ENCODE measurements around the gene COL7A1. TPM values are rescaled to one million over a fixed set of nuclear protein-coding genes. Genes with fewer than 3 reads are reported as not detected.

COL7A1 gene
- total RNA-seq, 1 experiment from 2014 or later: 22.9 TPM

DNA sequence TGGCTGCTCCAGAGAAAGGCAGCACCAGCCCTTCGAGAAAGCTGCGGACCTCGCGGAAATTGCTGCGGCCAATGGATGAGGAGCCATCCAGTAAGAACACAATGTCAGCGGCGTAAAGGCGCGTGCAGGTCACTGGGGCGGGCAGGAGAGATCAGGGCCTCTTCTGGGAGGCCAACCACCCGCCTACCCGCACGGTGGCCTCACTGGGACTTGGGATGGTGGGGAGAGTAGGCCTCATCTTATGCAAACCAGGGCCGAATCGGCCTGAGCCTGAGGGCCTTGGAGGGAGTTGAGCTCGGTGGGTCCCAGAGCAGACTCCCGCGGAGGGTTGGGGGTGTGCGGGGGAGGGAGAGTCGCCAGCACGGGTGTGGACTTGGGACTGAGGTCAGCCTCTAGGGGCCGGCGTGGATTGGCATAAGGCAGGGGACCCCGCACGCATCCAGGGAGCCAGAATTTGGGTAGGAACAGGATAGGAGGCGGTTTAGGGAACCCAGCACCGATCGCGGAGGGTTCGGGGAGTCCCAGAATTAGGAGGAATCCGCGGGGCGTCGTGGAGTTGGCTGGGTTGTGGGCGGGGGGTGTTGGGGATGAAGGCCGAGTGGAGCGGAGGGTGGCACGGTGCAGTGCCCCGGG, 596 bp downstream of the COL7A1 start:
- Histone ChIP-seq H2AK5ac (ENCODE audit: insufficient read length, low read length) (no peak overlapping the region), H3K27me3 (ENCODE audit: insufficient read depth, low read length) (no peaks in the 10 kb centered on the region), H4K20me1 (ENCODE audit: control insufficient read depth, insufficient read depth, insufficient read length) (no peaks in the 10 kb centered on the region), H3K4me1 (ENCODE audit: insufficient read depth, low read length) (no peaks in the 10 kb centered on the region), H3K23me2 (ENCODE audit: insufficient read length, low read depth, low read length, poor library complexity, severe bottlenecking) (no peaks in the 10 kb centered on the region), H3K9me3 (ENCODE audit: control insufficient read depth, low read depth, low read length) (no peaks in the 10 kb centered on the region), H4K8ac (replicated peaks; ENCODE audit: insufficient read length, low read depth, low read length) (no peak overlapping the region), H3K9ac (ENCODE audit: extremely low read depth, insufficient read length, low read length) (no peak overlapping the region), H3T11ph (ENCODE audit: low read length) (no peak overlapping the region), H2BK5ac (ENCODE audit: insufficient read length, low read length) (no peak overlapping the region), H2BK120ac (ENCODE audit: low read depth, low read length, poor library complexity, severe bottlenecking) (no peak overlapping the region), H3K14ac (ENCODE audit: insufficient read depth, low read length) (peak overlapping the region; percentile 43; the same call in 1 of the 2 replicates), H3K79me2 (ENCODE audit: insufficient read depth, low read length) (no peaks in the 10 kb centered on the region), H3K79me1 (ENCODE audit: insufficient read depth, low read depth, low read length, poor library complexity, severe bottlenecking) (no peaks in the 10 kb centered on the region), H3K4ac (ENCODE audit: low read depth, low read length) (no peak overlapping the region), H3K18ac (ENCODE audit: insufficient read length, low read depth, low read length) (peak overlapping the region; percentile 13), H3K27ac (ENCODE audit: insufficient read length, low read depth, low read length) (no peak overlapping the region), H3K4me2 (ENCODE audit: insufficient read depth, insufficient read length, low read length) (no peak overlapping the region), H3K56ac (ENCODE audit: insufficient read length, low read depth, low read length) (no peak overlapping the region), H3K23ac (ENCODE audit: insufficient read length, low read depth, low read length) (no peak overlapping the region), H2BK15ac (ENCODE audit: low read depth, low read length) (no peak overlapping the region), H2BK12ac (ENCODE audit: insufficient read length, low read depth, low read length) (no peak overlapping the region), H2BK20ac (ENCODE audit: low read depth, low read length, poor library complexity, severe bottlenecking) (no peak overlapping the region), H2AFZ (ENCODE audit: low read length) (no peak overlapping the region), H4K5ac (ENCODE audit: insufficient read length, low read depth, low read length) (no peak overlapping the region), H4K91ac (ENCODE audit: insufficient read length, low read depth, low read length) (no peak overlapping the region)
- H3K4me3 Mint-ChIP-seq: no peak overlapping the region
- peaks cover 10 to 33% (median 16%) of the 10 kb centered on the region in 3 experiments for H3K36me3 Mint-ChIP-seq (ENCODE audit: insufficient read depth in 1 of 3, low read depth in 3 of 3)
- no CpG with 5 or more reads among the region's 39 CpGs for WGBS (ENCODE audit: extremely low coverage, insufficient read length, low lambda C conversion rate)
- DNase-seq: peak; percentile 58
- H3K9me3 Mint-ChIP-seq: no peaks in the 10 kb centered on the region
- TF ChIP-seq, protein P1, sequence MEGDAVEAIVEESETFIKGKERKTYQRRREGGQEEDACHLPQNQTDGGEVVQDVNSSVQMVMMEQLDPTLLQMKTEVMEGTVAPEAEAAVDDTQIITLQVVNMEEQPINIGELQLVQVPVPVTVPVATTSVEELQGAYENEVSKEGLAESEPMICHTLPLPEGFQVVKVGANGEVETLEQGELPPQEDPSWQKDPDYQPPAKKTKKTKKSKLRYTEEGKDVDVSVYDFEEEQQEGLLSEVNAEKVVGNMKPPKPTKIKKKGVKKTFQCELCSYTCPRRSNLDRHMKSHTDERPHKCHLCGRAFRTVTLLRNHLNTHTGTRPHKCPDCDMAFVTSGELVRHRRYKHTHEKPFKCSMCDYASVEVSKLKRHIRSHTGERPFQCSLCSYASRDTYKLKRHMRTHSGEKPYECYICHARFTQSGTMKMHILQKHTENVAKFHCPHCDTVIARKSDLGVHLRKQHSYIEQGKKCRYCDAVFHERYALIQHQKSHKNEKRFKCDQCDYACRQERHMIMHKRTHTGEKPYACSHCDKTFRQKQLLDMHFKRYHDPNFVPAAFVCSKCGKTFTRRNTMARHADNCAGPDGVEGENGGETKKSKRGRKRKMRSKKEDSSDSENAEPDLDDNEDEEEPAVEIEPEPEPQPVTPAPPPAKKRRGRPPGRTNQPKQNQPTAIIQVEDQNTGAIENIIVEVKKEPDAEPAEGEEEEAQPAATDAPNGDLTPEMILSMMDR (conservative IDR thresholded peaks at IDR 0.05): no peak
- H3K27me3 Mint-ChIP-seq (ENCODE audit: low read depth): peaks cover 4% of the 10 kb centered on the region; the same call in 1 of the 2 replicates
- peaks cover 16 to 21% of the 10 kb centered on the region in 2 experiments for H3K4me1 Mint-ChIP-seq
- no peak overlapping the region for H3K27ac Mint-ChIP-seq

Data from H9 (cell line).